Astrocyte of the cerebellum (primary cell): ENCODE data around the gene KRTAP10-5.

Source experiments
- DNase-seq: peaks from one replicate; pipeline ENCODE4 v3.0.0-alpha.2; 2011; ENCODE audit warnings: low read depth
- H3K4me3 ChIP-seq: 2 replicates; pipeline ENCODE4 v1.5.1; 2011; ENCODE audit warnings: mild to moderate bottlenecking, low read depth, low read length, moderate library complexity
- CTCF ChIP-seq: IDR thresholded peaks from 2 replicates; pipeline ENCODE4 v1.5.1; 2012; ENCODE audit warnings: low read length, low read depth, moderate library complexity, mild to moderate bottlenecking; ENCODE audit errors: missing control alignments
- in situ Hi-C: cut with HindIII; loops from 2 replicates; pipeline ENCODE4 v1.10.0; 2017; ENCODE audit warnings: low sequenced_read_pairs

KRTAP10-5 gene

GRCh38 chr21:44619886-44620285, 39.5 kb upstream of the KRTAP10-5 start:
- in situ Hi-C loops, result no loop called here
- no peak overlapping the region for H3K4me3 ChIP-seq
- no peak for TF ChIP-seq CTCF
- no peak for DNase-seq

- TF ChIP-seq CTCF, result no peak
- in situ Hi-C loops, result no loop called here
- H3K4me3 ChIP-seq, result no peak overlapping the region
- DNase-seq, result no peak
Measured at GRCh38 chr21:44618909-44619308, 38.5 kb upstream of the KRTAP10-5 start.

- no peak overlapping the region for H3K4me3 ChIP-seq
Measured at GRCh38 chr21:44618504-44618903, 38.1 kb upstream of the KRTAP10-5 start.

GRCh38 chr21:44617071-44617501, 36.7 kb upstream of the KRTAP10-5 start:
- no peak overlapping the region for H3K4me3 ChIP-seq
- in situ Hi-C loops, result no loop called here
- no peak for DNase-seq
- TF ChIP-seq CTCF, result no peak

More at GRCh38 chr21:44618504-44618903, 38.1 kb upstream of the KRTAP10-5 start:
- no peak for TF ChIP-seq CTCF
- in situ Hi-C loops, result no loop called here
- DNase-seq, result no peak

GRCh38 chr21:44616591-44616926, 36.2 kb upstream of the KRTAP10-5 start:
- H3K4me3 ChIP-seq, result no peak overlapping the region
- in situ Hi-C loops, result no loop called here
- DNase-seq, result no peak
- TF ChIP-seq CTCF, result no peak

- no peak for TF ChIP-seq CTCF
- no peak for DNase-seq
- in situ Hi-C loops, result no loop called here
- no peak overlapping the region for H3K4me3 ChIP-seq
Measured at GRCh38 chr21:44615911-44616590, 35.6 kb upstream of the KRTAP10-5 start.

- TF ChIP-seq CTCF, result no peak
- no peak for DNase-seq
- H3K4me3 ChIP-seq, result no peak overlapping the region
- in situ Hi-C loops, result no loop called here
Measured at GRCh38 chr21:44615466-44615865, 35.1 kb upstream of the KRTAP10-5 start.
